T-helper 17 cell (primary cell): ENCODE results near the gene ZBTB24. TPM values are rescaled to one million over a fixed set of nuclear protein-coding genes. Genes with fewer than 3 reads are reported as not detected.

Experiments used
- ATAC-seq: fragments of 150-1000 bp; cut with Tn5 transposase; 2 replicates; pipeline ENCODE4 v1.10.0; 2021; ENCODE audit warnings: mild to moderate bottlenecking, moderate library complexity
- DNase-seq, 3 donors: peaks; one replicate each; pipeline versions ENCODE4 v3.0.0 to v3.0.0-alpha.2; 2020 to 2021
- H3K9me3 ChIP-seq: one replicate; pipeline ENCODE4 v1.7.0; 2013; ENCODE audit warnings: low read length, mild to moderate bottlenecking; ENCODE audit not compliant: control insufficient read depth, poor library complexity, severe bottlenecking
- H3K27ac Mint-ChIP-seq: one replicate; pipeline ENCODE4 v1.8.0; 2022; ENCODE audit warnings: mild to moderate bottlenecking, moderate library complexity, mixed read lengths
- H3K27me3 Mint-ChIP-seq: one replicate; pipeline ENCODE4 v1.8.0; 2022; ENCODE audit warnings: mixed read lengths
- H3K36me3 Mint-ChIP-seq: one replicate; pipeline ENCODE4 v1.8.0; 2022; ENCODE audit warnings: low read depth, mixed read lengths
- H3K4me1 Mint-ChIP-seq: one replicate; pipeline ENCODE4 v1.8.0; 2022; ENCODE audit warnings: mild to moderate bottlenecking, mixed read lengths
- H3K4me3 Mint-ChIP-seq: one replicate; pipeline ENCODE4 v1.8.0; 2022; ENCODE audit warnings: mild to moderate bottlenecking, moderate library complexity, mixed read lengths
- total RNA-seq, 4 donors: library from RNA in 2 of 4; stranded (reverse) in 2 of 4; gene quantifications; one replicate each; pipeline ENCODE4 v1.2.3 and lab custom pipeline; 2022 to 2026

ZBTB24 gene
- total RNA-seq, 2 donors from 2014 or later: 14.3 to 15.3 TPM

- Mint-ChIP-seq H3K4me1 (peaks cover 14% of the 10 kb centered on the region), H3K27ac (no peak overlapping the region), H3K36me3 (peaks cover 2% of the 10 kb centered on the region), H3K4me3 (no peak overlapping the region), H3K27me3 (peaks cover 2% of the 10 kb centered on the region)
- H3K9me3 ChIP-seq: no peaks in the 10 kb centered on the region
- no peak for DNase-seq
- no peak for ATAC-seq
Measured at GRCh38 chr6:109511832-109512231, 28.8 kb upstream of the ZBTB24 start.

GRCh38 chr6:109510358-109510757 is 27.3 kb upstream of the ZBTB24 start:
- H3K27ac Mint-ChIP-seq: no peak overlapping the region
- peaks cover 7% of the 10 kb centered on the region for H3K27me3 Mint-ChIP-seq
- DNase-seq (no peak), ATAC-seq (no peak)
- H3K4me1 Mint-ChIP-seq: peaks cover 5% of the 10 kb centered on the region
- H3K4me3 Mint-ChIP-seq: no peak overlapping the region
- H3K36me3 Mint-ChIP-seq: no peaks in the 10 kb centered on the region
- H3K9me3 ChIP-seq: no peaks in the 10 kb centered on the region

DNA sequence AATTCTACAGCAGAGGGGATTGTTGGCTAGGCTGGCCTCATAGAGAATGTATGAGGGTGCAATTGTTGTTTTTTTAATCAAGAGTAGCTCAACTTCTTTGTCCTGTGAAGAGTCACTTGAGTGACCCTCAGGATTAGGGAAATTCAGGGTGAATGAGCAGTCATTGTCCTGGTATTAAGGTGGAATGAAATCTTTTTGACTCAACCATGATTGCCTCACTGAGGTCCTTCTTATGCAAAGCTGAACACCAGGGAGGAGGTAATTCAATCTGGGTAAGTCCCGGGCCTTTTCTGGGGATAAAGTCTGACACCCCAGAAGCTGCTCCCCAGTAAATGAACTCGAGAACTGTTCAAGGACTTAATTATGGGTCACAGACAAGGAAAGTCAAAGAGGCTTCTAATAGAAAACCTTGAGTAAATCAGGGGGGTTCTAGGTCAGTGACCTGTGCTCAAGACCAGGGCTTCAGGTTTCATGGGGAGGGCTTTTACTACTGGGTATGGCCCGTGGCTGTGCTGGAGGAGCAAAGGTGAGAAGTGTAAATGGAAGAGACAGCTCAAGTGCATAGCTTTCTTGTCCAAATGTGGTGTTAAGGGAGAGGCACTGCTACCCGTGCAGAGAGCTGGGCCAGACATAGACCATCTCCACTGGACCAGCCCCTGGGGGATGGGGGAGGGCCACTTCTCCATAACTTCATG is 25.3 kb upstream of the ZBTB24 start:
- Mint-ChIP-seq H3K4me3 (no peak overlapping the region), H3K27me3 (peaks cover 7% of the 10 kb centered on the region), H3K27ac (no peak overlapping the region), H3K4me1 (no peaks in the 10 kb centered on the region), H3K36me3 (no peaks in the 10 kb centered on the region)
- no peaks in the 10 kb centered on the region for H3K9me3 ChIP-seq
- no peak for DNase-seq
- no peak for ATAC-seq

GRCh38 chr6:109507490-109508072 is 24.6 kb upstream of the ZBTB24 start:
- no peaks in the 10 kb centered on the region for H3K9me3 ChIP-seq
- Mint-ChIP-seq H3K27me3 (peaks cover 7% of the 10 kb centered on the region), H3K4me1 (no peaks in the 10 kb centered on the region), H3K27ac (no peak overlapping the region), H3K4me3 (no peak overlapping the region), H3K36me3 (no peaks in the 10 kb centered on the region)
- no peak for ATAC-seq
- DNase-seq: no peak

- DNase-seq (no peak), ATAC-seq (no peak)
- no peaks in the 10 kb centered on the region for H3K9me3 ChIP-seq
- Mint-ChIP-seq H3K4me3 (no peak overlapping the region), H3K27me3 (peaks cover 10% of the 10 kb centered on the region), H3K4me1 (no peaks in the 10 kb centered on the region), H3K36me3 (no peaks in the 10 kb centered on the region), H3K27ac (no peak overlapping the region)
Measured at GRCh38 chr6:109506841-109507240, 23.8 kb upstream of the ZBTB24 start.

DNA sequence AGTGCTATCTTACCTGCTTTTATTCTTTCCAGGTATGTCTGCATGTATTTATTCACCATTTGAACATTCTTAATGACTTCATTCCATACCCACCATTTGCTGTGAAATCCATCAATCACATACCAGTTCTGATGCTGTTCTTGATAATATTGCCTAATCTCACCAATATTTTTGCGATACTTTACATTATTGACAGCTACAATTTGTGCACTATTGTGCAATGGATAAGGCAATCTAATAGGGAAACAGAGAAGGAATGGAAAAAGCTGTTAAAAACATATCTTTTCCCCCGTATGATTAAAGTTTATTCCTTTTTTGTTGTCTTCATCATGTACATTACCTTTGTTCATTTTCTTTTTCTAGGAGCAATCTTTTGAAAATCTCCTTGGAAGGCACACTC is 23.3 kb upstream of the ZBTB24 start:
- H3K4me1 Mint-ChIP-seq: no peaks in the 10 kb centered on the region
- no peak overlapping the region for H3K27ac Mint-ChIP-seq
- no peaks in the 10 kb centered on the region for H3K9me3 ChIP-seq
- DNase-seq (no peak), ATAC-seq (no peak)
- no peaks in the 10 kb centered on the region for H3K36me3 Mint-ChIP-seq
- no peak overlapping the region for H3K4me3 Mint-ChIP-seq
- peaks cover 12% of the 10 kb centered on the region for H3K27me3 Mint-ChIP-seq

DNA sequence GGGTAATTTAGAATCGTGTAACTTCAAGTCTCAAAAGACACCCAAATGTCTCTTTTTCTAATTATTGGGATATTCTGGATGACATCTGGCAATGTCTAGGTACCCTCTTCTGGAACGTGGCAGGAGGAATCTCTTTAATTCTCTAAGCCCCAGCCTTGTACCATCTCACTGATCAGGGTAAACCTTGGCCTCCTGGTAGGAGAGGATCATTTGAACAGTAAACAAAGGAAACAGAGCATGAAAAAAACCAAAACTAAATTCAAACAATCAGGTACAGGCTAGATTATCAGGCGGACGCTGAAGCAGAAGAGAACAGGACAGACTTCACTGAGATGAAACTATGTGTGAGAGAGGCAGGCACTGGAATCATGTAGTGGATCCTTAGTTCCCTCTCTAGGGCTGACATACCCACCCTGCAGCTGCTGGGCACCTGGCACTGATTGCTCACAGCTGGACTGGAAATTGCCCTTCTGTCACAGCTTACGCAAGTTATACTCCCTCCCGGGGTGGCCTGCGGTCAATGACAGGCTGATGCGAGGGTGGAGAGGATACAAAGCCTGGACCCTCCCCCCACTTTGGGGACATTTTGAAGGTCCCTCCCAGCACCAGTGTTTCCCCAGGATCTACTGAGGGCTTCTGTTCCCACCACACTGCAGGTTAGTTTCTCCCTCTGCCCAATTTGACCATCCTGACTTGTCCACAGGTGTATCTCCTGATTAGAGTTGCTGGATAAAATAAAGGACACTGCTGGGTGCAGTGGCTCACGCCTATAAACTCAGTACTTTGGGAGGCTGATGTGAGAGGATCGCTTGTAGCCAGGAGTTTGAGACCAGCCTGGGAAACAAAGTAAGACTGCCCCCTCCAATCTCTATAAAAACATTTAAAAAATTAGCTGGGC is 20.6 kb upstream of the ZBTB24 start:
- no peaks in the 10 kb centered on the region for H3K36me3 Mint-ChIP-seq
- no peak for ATAC-seq
- DNase-seq: no peak
- no peaks in the 10 kb centered on the region for H3K9me3 ChIP-seq
- peaks cover 12% of the 10 kb centered on the region for H3K27me3 Mint-ChIP-seq
- no peak overlapping the region for H3K27ac Mint-ChIP-seq
- no peaks in the 10 kb centered on the region for H3K4me1 Mint-ChIP-seq
- no peak overlapping the region for H3K4me3 Mint-ChIP-seq

DNA sequence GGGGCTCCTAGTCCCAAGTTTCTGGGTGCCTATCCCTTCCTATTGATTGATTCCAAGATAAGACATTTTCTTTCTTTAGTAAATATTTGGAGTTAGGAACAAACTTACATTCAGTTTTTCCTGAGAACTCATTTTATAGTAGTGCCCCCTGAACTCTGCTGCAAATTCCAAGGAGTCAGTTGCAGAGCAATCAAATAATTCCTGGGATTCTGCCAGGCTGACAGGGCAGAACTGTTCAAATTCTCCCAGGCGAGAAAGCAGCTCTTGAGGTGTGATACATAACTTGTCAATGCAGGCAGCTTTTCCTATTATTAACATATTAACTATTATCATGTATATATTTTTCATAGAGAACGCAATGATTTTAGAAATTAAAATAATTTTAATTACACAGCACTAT is 15.9 kb upstream of the ZBTB24 start:
- H3K27me3 Mint-ChIP-seq: peaks cover 6% of the 10 kb centered on the region
- DNase-seq: no peak
- H3K36me3 Mint-ChIP-seq: peaks cover 4% of the 10 kb centered on the region
- peaks cover 5% of the 10 kb centered on the region for H3K4me1 Mint-ChIP-seq
- no peaks in the 10 kb centered on the region for H3K9me3 ChIP-seq
- H3K4me3 Mint-ChIP-seq: no peak overlapping the region
- no peak for ATAC-seq
- H3K27ac Mint-ChIP-seq: no peak overlapping the region

DNA sequence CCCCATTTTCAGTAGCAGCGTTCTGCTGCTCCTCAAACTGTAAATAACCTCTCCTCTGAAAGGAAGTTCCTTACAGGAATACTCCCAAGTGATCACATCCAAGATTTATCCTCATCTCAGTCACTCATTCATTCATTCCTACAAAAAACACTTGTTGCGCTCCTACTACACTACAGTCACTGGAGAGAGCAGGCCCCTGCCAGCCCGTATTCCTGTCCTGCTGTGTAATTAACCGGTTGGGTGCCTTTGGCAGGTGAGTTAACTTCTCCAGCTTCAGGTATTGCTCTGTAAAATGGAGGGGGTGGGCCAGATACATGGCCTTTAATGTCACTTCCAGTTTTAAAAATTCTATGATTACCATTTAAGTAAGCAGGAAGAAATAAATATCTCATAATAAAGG is 15.0 kb upstream of the ZBTB24 start:
- no peak overlapping the region for H3K4me3 Mint-ChIP-seq
- peaks cover 6% of the 10 kb centered on the region for H3K27me3 Mint-ChIP-seq
- no peak overlapping the region for H3K27ac Mint-ChIP-seq
- peaks cover 4% of the 10 kb centered on the region for H3K36me3 Mint-ChIP-seq
- no peaks in the 10 kb centered on the region for H3K9me3 ChIP-seq
- DNase-seq: no peak
- peaks cover 7% of the 10 kb centered on the region for H3K4me1 Mint-ChIP-seq
- no peak for ATAC-seq

- Mint-ChIP-seq H3K27me3 (no peaks in the 10 kb centered on the region), H3K4me1 (peaks cover 16% of the 10 kb centered on the region), H3K27ac (peak overlapping the region; percentile 49), H3K36me3 (peaks cover 4% of the 10 kb centered on the region), H3K4me3 (no peak overlapping the region)
- no peaks in the 10 kb centered on the region for H3K9me3 ChIP-seq
- DNase-seq (no peak), ATAC-seq (no peak)
Measured at GRCh38 chr6:109496036-109496772, 13.2 kb upstream of the ZBTB24 start.

DNA sequence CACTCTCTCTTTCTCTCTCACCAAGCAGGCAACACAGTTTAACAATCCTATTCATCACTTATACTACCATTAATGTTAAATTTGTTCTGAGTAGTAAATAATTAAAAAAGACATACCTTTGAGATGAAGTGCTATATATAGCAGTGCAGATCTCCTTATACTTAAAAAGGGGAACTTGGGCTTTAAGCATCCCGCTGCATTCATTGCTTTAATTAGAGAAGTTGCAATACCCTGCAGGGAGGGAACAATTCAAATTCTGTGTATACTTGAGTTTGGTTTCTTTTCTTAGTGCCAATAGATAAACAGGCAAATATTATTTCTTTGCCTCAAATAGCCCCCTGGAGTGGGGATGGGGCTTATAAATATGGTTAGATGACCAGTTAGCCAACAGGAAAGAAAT is 10.8 kb upstream of the ZBTB24 start:
- H3K27me3 Mint-ChIP-seq: no peaks in the 10 kb centered on the region
- no peak for ATAC-seq
- H3K4me3 Mint-ChIP-seq: no peak overlapping the region

GRCh38 chr6:109491207-109491938 is 8.4 kb upstream of the ZBTB24 start:
- ATAC-seq (peak; percentile 93), DNase-seq (no peak)
- no peaks in the 10 kb centered on the region for H3K9me3 ChIP-seq
- Mint-ChIP-seq H3K4me1 (peaks cover 19% of the 10 kb centered on the region), H3K4me3 (peak overlapping the region; percentile 75), H3K27me3 (no peaks in the 10 kb centered on the region), H3K27ac (peak overlapping the region; percentile 76), H3K36me3 (no peaks in the 10 kb centered on the region)

More for the DNA sequence above, 10.8 kb upstream of the ZBTB24 start:
- DNase-seq: no peak
- peak overlapping the region; percentile 16 for H3K27ac Mint-ChIP-seq
- no peaks in the 10 kb centered on the region for H3K9me3 ChIP-seq
- peaks cover 4% of the 10 kb centered on the region for H3K36me3 Mint-ChIP-seq
- peaks cover 22% of the 10 kb centered on the region for H3K4me1 Mint-ChIP-seq
